BLaER1 (cell line): ENCODE data around the gene RND3.

Experiments used
- H3K27ac ChIP-seq: shearing (Covaris generic); formaldehyde crosslinking; 2 replicates; pipeline ENCODE4 v1.8.1; 2022
- H3K27me3 ChIP-seq: shearing (Covaris generic); formaldehyde crosslinking; 2 replicates; pipeline ENCODE4 v1.8.1; 2022
- H3K36me3 ChIP-seq: shearing (Covaris generic); formaldehyde crosslinking; 2 replicates; pipeline ENCODE4 v1.8.1; 2022
- H3K4me1 ChIP-seq: shearing (Covaris generic); formaldehyde crosslinking; 2 replicates; pipeline ENCODE4 v1.8.1; 2022
- H3K4me2 ChIP-seq: shearing (Covaris generic); formaldehyde crosslinking; 2 replicates; pipeline ENCODE4 v1.8.1; 2022
- H3K4me3 ChIP-seq: shearing (Covaris generic); formaldehyde crosslinking; 2 replicates; pipeline ENCODE4 v1.8.1; 2022
- H3K9ac ChIP-seq: shearing (Covaris generic); formaldehyde crosslinking; 2 replicates; pipeline ENCODE4 v1.8.1; 2022
- H3K9me3 ChIP-seq: shearing (Covaris generic); formaldehyde crosslinking; 2 replicates; pipeline ENCODE4 v1.8.1; 2022
- H4K20me1 ChIP-seq: shearing (Covaris generic); formaldehyde crosslinking; 2 replicates; pipeline ENCODE4 v1.8.1; 2022
- Cebpa-rat ChIP-seq: shearing (Covaris generic); IDR thresholded peaks from 2 replicates; pipeline ENCODE4 v1.8.1; 2022

Gene RND3

GRCh38 chr2:150484006-150484405 is 3.5 kb downstream of the RND3 start:
- H3K27me3 ChIP-seq, result peaks cover 32% of the 10 kb centered on the region
- H4K20me1 ChIP-seq, result peaks cover 18% of the 10 kb centered on the region; the same call in 1 of the 2 replicates
- H3K9me3 ChIP-seq, result no peaks in the 10 kb centered on the region
- no peak overlapping the region for H3K4me3 ChIP-seq
- no peak overlapping the region for H3K9ac ChIP-seq
- H3K36me3 ChIP-seq, result no peaks in the 10 kb centered on the region
- TF ChIP-seq Cebpa-rat, result no peak
- no peak overlapping the region for H3K27ac ChIP-seq
- H3K4me1 ChIP-seq, result peaks cover 30% of the 10 kb centered on the region
- peak overlapping the region; percentile 100 for H3K4me2 ChIP-seq

GRCh38 chr2:150483532-150483931 is 3.9 kb downstream of the RND3 start:
- peaks cover 18% of the 10 kb centered on the region; the same call in 1 of the 2 replicates for H4K20me1 ChIP-seq
- H3K27me3 ChIP-seq, result peaks cover 32% of the 10 kb centered on the region
- no peaks in the 10 kb centered on the region for H3K36me3 ChIP-seq
- no peak overlapping the region for H3K4me3 ChIP-seq
- peaks cover 30% of the 10 kb centered on the region for H3K4me1 ChIP-seq
- H3K4me2 ChIP-seq, result no peak overlapping the region
- TF ChIP-seq Cebpa-rat, result no peak
- H3K9ac ChIP-seq, result no peak overlapping the region
- H3K9me3 ChIP-seq, result no peaks in the 10 kb centered on the region
- no peak overlapping the region for H3K27ac ChIP-seq

GRCh38 chr2:150482667-150483400 is 4.6 kb downstream of the RND3 start:
- Histone ChIP-seq H3K4me1 (peaks cover 30% of the 10 kb centered on the region), H3K36me3 (no peaks in the 10 kb centered on the region), H3K27ac (no peak overlapping the region), H3K4me2 (no peak overlapping the region), H3K4me3 (no peak overlapping the region), H3K9ac (no peak overlapping the region), H3K9me3 (no peaks in the 10 kb centered on the region), H3K27me3 (peaks cover 32% of the 10 kb centered on the region), H4K20me1 (peaks cover 18% of the 10 kb centered on the region; the same call in 1 of the 2 replicates)
- TF ChIP-seq Cebpa-rat, result no peak

DNA sequence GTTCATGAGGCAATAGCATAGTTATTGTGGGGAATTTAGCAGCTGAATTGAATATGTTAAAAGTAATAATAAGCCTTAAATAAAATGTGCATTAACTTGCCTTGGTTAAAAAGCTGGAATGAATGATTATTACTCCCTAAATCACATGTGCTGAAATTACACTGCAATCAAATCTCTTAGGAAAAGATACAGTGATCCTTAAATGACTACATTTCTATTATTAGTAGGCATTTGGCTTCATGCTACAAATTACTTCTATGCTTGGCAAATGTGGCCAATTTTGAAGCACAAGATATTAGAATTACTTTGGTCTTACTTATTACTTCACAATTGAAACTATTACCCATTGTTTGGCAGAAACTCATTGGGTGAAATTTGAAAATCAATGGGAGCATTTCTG is 5.4 kb downstream of the RND3 start:
- TF ChIP-seq Cebpa-rat, result no peak
- Histone ChIP-seq H3K4me1 (peaks cover 29% of the 10 kb centered on the region), H3K27ac (no peak overlapping the region), H3K4me2 (no peak overlapping the region), H3K4me3 (no peak overlapping the region), H4K20me1 (peaks cover 18% of the 10 kb centered on the region; the same call in 1 of the 2 replicates), H3K36me3 (no peaks in the 10 kb centered on the region), H3K9me3 (no peaks in the 10 kb centered on the region), H3K9ac (no peak overlapping the region), H3K27me3 (peaks cover 27% of the 10 kb centered on the region)

DNA sequence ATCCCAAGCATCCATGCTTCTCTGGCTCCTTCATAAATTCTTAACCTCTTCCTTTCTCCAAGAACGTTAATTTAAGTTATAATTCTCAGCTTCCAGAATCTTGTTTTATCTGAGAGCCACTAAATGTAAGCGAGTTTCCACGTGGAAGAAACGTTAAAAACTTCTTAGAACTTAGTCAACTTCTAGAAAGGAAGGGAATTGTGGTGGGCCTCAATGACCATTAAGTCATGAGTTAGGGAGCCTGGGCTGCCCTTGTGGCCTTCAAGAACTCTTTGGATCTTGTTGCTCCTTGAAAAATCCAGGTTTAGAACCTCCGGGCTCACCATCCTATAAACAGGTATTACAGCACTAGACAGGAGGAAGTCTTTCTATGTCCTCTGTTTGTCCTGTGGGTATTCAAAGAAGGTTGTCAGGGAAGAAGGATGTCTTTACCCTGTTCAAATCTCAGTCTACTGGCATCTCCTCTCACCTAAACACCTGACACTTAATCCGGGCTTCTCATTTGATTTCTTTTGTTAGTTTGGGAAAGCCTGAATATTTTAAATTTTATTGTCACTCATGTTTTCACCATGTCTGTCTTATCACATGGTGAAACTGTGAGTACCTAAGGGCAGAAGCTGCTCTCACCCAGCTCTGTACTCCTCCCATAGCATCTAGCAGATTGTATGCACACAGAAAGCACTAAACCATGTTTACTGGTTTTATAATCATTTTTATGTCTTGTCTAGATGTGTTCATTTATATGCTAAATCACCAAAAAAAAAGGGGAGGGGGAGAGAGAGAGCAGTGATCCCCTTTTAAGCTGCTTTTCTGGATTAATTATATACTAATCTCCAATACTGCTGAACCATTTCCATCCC is 6.3 kb downstream of the RND3 start:
- Histone ChIP-seq H3K36me3 (no peaks in the 10 kb centered on the region), H4K20me1 (peaks cover 9% of the 10 kb centered on the region; the same call in 1 of the 2 replicates), H3K9ac (no peak overlapping the region), H3K4me2 (no peak overlapping the region), H3K4me3 (no peak overlapping the region), H3K27ac (no peak overlapping the region), H3K4me1 (peaks cover 24% of the 10 kb centered on the region), H3K9me3 (no peaks in the 10 kb centered on the region), H3K27me3 (peaks cover 18% of the 10 kb centered on the region)
- TF ChIP-seq Cebpa-rat, result no peak

GRCh38 chr2:150480241-150480640 is 7.2 kb downstream of the RND3 start:
- no peak for TF ChIP-seq Cebpa-rat
- Histone ChIP-seq H3K9me3 (no peaks in the 10 kb centered on the region), H3K9ac (no peak overlapping the region), H3K4me3 (no peak overlapping the region), H3K4me2 (no peak overlapping the region), H3K27me3 (peaks cover 9% of the 10 kb centered on the region; the same call in 1 of the 2 replicates), H4K20me1 (no peaks in the 10 kb centered on the region), H3K27ac (no peak overlapping the region), H3K36me3 (no peaks in the 10 kb centered on the region), H3K4me1 (peaks cover 27% of the 10 kb centered on the region)

DNA sequence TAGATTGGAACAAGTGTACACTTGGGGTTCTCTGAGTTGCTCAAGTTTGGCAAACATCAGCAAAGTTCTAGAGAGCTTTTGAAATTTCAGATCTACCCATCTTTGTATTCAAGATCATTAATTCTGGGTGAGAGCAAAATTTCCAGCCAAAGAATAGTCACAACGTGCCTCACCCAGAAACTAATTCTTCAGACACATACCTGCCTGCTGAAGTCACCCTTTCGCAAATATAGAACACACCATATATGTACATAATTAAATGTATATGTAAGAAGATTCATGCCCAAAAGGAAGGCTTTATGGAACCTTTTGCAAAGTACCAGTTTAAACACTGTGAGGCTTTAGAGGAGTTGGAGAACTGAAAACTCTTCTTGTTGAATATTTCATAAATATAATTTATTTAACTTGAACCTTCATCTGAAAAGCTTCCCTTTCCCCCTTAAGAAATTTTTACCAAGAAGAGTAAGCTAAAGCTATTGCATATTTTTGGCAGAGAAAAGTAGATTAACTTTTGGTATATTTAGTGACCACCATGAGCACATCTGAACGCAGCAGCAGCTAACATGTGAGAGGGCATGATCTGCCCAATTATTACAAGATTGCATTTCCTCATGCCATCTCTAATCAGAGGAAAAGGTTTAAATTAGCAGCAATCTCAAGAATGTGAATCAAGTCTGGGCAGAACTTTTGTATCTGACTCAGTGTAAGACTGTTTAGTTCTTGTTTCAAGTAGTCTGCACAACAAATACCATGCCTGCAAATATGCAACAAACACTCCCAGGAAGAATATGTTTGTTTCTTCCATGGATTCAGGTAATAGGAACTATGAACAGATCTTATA is 8.2 kb downstream of the RND3 start:
- Histone ChIP-seq H3K9me3 (no peaks in the 10 kb centered on the region), H3K27me3 (no peaks in the 10 kb centered on the region; the same call in 1 of the 2 replicates), H3K4me1 (peaks cover 18% of the 10 kb centered on the region), H3K4me3 (no peak overlapping the region), H3K4me2 (no peak overlapping the region), H3K9ac (no peak overlapping the region), H3K27ac (no peak overlapping the region), H3K36me3 (no peaks in the 10 kb centered on the region), H4K20me1 (no peaks in the 10 kb centered on the region)
- TF ChIP-seq Cebpa-rat, result no peak

GRCh38 chr2:150478200-150478974 is 9.1 kb downstream of the RND3 start:
- H3K9ac ChIP-seq, result no peak overlapping the region
- TF ChIP-seq Cebpa-rat, result no peak
- no peaks in the 10 kb centered on the region for H3K36me3 ChIP-seq
- no peaks in the 10 kb centered on the region for H3K27me3 ChIP-seq
- peaks cover 14% of the 10 kb centered on the region for H3K4me1 ChIP-seq
- H4K20me1 ChIP-seq, result no peaks in the 10 kb centered on the region
- no peak overlapping the region for H3K27ac ChIP-seq
- H3K4me2 ChIP-seq, result no peak overlapping the region
- H3K9me3 ChIP-seq, result no peaks in the 10 kb centered on the region
- H3K4me3 ChIP-seq, result no peak overlapping the region

DNA sequence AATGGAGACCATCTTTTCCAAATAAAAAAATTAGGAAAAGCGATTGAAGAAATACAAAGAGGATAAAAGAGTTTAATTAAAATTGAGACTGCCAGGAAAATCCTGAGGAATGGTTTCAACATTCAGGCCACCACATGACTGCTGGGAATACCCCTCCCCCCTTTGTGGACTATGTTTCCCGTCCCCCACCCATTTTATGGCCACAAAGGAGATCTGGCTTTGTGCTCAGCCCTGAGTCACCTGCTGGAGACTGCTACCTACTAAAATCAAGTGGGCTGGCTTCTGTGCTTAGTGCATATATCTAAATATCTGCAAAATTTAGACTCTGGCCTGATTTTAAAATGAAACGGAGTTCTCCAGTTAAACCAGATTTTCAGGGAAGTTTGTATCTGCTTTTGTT is 10.1 kb downstream of the RND3 start:
- no peak overlapping the region for H3K9ac ChIP-seq
- no peak overlapping the region for H3K27ac ChIP-seq
- H3K9me3 ChIP-seq, result no peaks in the 10 kb centered on the region
- peaks cover 14% of the 10 kb centered on the region for H3K4me1 ChIP-seq
- no peak for TF ChIP-seq Cebpa-rat
- H3K4me2 ChIP-seq, result no peak overlapping the region
- H4K20me1 ChIP-seq, result no peaks in the 10 kb centered on the region
- no peak overlapping the region for H3K4me3 ChIP-seq
- H3K36me3 ChIP-seq, result no peaks in the 10 kb centered on the region
- no peaks in the 10 kb centered on the region for H3K27me3 ChIP-seq
